Lower lobe of right lung (tissue), 2 donors: ENCODE data around the gene ROBO1. TPM values are rescaled to one million over a fixed set of nuclear protein-coding genes. Genes with fewer than 3 reads are reported as not detected.

Experiments
- ATAC-seq, 2 donors: fragments of 200-7000 bp; cut with Tn5 transposase; one replicate each; pipeline ENCODE4 v1.9.1; 2020 to 2022; ENCODE audit warnings: mild to moderate bottlenecking in 2 of 2, moderate library complexity in 2 of 2
- DNase-seq: peaks from one replicate; pipeline ENCODE4 v3.0.0-alpha.2; 2020
- H3K27ac ChIP-seq: fragments of 200-600 bp; one replicate; pipeline ENCODE4 v1.8.0; 2022
- H3K27me3 ChIP-seq: fragments of 200-600 bp; one replicate; pipeline ENCODE4 v1.8.0; 2022; ENCODE audit warnings: low read depth
- H3K36me3 ChIP-seq: fragments of 200-600 bp; one replicate; pipeline ENCODE4 v1.8.0; 2022; ENCODE audit warnings: mild to moderate bottlenecking
- H3K4me1 ChIP-seq: fragments of 200-600 bp; one replicate; pipeline ENCODE4 v1.8.0; 2022
- H3K4me3 ChIP-seq: fragments of 200-600 bp; one replicate; pipeline ENCODE4 v1.8.0; 2022; ENCODE audit warnings: mild to moderate bottlenecking
- H3K9me3 ChIP-seq: fragments of 200-600 bp; one replicate; pipeline ENCODE4 v1.8.0; 2022
- intact Hi-C: fragments of 100-400 bp; cut with DNase I; formaldehyde crosslinking; loops from one replicate; pipeline ENCODE4 v1.11.0; 2022
- total RNA-seq: library from RNA; stranded (reverse); fragmentation: NEBNext Ultra II Directional; extraction: Animal tissue kit (Norgen Biotek cat#: 25700); gene quantifications from one replicate; pipeline ENCODE4 v1.2.1, GENCODE V29; 2021
- TF ChIP-seq, protein P1 (sequence below): fragments of 200-600 bp; IDR thresholded peaks from one replicate; pipeline ENCODE4 v1.8.0; 2022; ENCODE audit warnings: antibody characterized with exemption, mild to moderate bottlenecking
- donor health status: DM: no; HTN: yes; CAD: no; lungs with severe emphysema.

ROBO1 gene
- total RNA-seq, 1 donor from 2014 or later, result 14.8 TPM

DNA sequence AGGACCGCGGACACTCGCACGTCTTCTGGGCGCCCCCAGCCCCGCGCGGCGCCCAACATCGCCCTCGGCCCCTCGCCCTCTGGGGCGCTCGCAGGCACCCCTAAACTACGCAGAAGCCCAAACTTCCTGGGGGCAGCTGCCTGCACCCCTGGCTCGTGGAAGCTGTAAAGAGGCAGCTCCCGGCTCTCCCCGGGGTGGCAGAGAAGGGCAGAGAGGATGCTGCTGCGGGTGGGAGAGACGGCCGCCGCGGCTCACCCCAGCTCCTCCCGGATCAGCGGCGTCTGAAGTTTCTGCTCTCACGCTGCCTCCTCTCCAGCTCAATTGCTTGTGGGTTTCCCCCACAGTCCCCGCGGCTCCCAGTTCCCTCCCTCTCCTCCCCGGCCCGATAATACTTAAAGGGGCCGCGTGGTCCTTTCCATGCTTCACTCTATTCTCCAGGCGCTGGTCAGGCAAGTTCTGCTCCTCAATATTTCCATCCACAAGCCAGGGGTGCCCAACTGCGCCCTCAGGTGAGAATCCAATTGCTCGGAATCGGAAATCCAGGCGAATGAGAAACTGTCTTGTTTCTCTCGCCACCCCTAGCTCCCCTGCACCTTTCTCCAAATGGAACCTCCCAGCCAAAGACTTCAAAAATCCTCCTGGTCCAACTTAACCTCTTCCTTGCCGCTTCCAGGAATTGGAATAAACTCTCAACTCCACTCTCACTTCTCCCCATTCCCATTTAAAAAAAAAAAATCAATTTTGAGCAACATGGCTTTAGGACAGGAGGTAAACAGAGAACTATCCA lies 748.5 kb downstream of the ROBO1 start:
- TF ChIP-seq, protein P1, sequence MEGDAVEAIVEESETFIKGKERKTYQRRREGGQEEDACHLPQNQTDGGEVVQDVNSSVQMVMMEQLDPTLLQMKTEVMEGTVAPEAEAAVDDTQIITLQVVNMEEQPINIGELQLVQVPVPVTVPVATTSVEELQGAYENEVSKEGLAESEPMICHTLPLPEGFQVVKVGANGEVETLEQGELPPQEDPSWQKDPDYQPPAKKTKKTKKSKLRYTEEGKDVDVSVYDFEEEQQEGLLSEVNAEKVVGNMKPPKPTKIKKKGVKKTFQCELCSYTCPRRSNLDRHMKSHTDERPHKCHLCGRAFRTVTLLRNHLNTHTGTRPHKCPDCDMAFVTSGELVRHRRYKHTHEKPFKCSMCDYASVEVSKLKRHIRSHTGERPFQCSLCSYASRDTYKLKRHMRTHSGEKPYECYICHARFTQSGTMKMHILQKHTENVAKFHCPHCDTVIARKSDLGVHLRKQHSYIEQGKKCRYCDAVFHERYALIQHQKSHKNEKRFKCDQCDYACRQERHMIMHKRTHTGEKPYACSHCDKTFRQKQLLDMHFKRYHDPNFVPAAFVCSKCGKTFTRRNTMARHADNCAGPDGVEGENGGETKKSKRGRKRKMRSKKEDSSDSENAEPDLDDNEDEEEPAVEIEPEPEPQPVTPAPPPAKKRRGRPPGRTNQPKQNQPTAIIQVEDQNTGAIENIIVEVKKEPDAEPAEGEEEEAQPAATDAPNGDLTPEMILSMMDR, result no peak
- ATAC-seq (peak; percentile 93 to 95), DNase-seq (peak; percentile 68)
- H3K4me3 ChIP-seq, result peak overlapping the region; percentile 78
- H3K27ac ChIP-seq, result peak overlapping the region; percentile 71
- H3K9me3 ChIP-seq, result no peaks in the 10 kb centered on the region
- H3K4me1 ChIP-seq, result peaks cover 3% of the 10 kb centered on the region
- peaks cover 5% of the 10 kb centered on the region for H3K27me3 ChIP-seq
- intact Hi-C loops, result no loop called here
- no peaks in the 10 kb centered on the region for H3K36me3 ChIP-seq

DNA sequence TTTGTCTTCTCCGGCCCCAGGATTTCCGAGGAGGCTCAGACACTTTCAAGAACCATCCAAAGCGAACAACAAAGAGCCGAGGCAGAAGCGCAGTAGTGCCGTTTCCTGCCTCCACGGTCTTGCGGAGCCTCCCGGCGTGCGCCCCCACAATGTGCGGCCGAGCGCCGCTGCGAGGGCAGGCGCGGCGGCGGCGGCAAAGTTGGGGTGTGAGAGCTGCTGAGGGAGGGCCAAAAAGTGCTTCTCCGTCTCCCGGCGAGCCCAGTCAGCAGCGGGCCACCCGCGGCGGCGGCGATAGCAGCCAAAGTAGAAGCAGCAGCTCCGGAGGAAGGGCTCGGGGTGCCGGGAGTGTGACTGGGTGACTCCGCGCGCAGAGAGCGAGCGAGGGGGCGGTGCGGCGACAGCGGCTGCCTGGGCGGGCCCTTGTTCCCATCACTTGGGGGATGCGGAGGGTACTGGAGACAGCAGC lies 749.1 kb downstream of the ROBO1 start:
- TF ChIP-seq, protein P1, result no peak
- peak; percentile 85 to 88 for ATAC-seq

DNA sequence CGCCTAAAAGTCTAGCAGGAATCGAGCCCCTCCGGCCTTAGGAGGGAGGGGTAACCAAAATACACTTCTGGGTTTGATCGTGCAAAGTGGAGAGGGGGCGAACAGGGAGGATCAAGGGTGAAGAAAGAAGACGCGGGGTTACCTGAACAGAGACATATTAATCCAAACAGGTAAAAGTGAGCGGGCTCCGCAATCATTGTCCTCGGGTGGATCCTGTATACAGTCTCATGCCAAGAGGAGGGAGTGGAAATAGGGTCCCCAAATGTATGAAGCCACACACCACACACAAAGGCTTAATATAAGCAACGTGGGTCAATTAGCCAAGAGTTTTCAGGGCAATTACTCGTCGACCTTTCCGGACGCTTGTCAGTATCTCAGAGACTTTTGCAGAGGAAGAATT lies 749.5 kb downstream of the ROBO1 start:
- DNase-seq (no peak), ATAC-seq (peak; percentile 5 to 6)
- Histone ChIP-seq H3K27me3 (peaks cover 5% of the 10 kb centered on the region), H3K27ac (peak overlapping the region; percentile 71), H3K36me3 (no peaks in the 10 kb centered on the region), H3K4me1 (peaks cover 6% of the 10 kb centered on the region), H3K9me3 (no peaks in the 10 kb centered on the region), H3K4me3 (peak overlapping the region; percentile 78)
- TF ChIP-seq, protein P1, result no peak
- intact Hi-C loops, result no loop called here

More for the DNA sequence above, 749.1 kb downstream of the ROBO1 start:
- Histone ChIP-seq H3K36me3 (no peaks in the 10 kb centered on the region), H3K27ac (peak overlapping the region; percentile 71), H3K4me3 (peak overlapping the region; percentile 78), H3K4me1 (peaks cover 6% of the 10 kb centered on the region), H3K27me3 (peaks cover 5% of the 10 kb centered on the region), H3K9me3 (no peaks in the 10 kb centered on the region)
- intact Hi-C loops, result no loop called here
- peak; percentile 55 for DNase-seq

DNA sequence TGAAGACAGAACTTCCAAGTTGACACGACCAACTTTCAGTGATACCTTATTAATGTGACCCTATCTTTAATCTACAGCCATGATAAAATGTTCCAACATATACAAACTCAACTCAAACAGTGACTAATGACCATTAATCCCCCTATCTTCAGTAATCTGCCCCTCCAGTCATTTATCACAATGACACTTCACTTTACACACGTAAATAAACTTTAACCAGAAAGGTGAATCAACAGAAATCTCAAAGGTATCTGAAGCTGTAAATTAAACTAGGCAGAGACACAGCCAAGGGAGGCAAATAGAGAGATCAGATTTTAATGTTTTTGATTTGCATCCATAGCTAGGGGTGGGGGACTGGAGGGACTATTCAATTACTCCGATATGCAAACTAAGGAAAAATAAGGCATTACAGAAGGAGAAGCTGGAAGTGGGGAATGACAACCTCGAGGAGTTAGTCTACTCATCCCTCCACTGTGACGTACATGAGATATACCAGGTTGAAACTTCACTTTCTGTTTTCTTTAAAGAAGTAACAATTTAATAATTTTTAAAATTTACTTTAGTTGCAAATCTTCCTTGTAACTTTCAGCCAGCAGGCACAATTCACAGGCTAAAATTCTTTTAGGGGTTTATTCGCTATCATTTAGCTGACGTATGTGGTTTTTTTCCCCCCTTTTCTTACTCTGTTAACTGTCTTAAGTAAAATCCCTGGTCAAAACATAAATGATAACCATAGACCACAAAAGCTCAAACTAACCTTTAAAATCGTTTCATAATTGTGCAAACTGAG lies 751.0 kb downstream of the ROBO1 start:
- Histone ChIP-seq H3K27me3 (peaks cover 5% of the 10 kb centered on the region), H3K4me1 (peaks cover 6% of the 10 kb centered on the region), H3K9me3 (no peaks in the 10 kb centered on the region), H3K4me3 (peak overlapping the region; percentile 78), H3K27ac (no peak overlapping the region), H3K36me3 (no peaks in the 10 kb centered on the region)
- ATAC-seq, result no peak
- intact Hi-C loops, result no loop called here
- DNase-seq, result no peak
- TF ChIP-seq, protein P1, result no peak

DNA sequence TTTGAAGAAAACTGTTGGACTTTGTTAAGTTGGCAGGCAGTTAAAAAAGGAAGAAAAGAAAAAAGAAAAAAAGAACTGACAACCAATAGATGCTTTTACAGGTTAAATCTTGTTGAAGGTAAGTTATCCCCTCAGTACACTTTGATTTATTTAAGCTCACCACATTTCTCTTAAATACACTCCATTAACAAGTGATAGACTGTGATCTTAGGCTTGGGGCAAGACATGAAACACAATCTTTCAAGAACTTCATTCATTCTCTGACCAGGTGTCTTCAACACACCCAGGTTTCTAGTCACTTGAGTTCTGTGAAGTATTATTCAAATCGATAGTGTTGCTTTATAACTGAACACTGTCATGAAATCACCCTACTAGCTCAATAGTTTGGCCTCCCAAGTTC lies 751.9 kb downstream of the ROBO1 start:
- H3K4me3 ChIP-seq, result no peak overlapping the region
- H3K9me3 ChIP-seq, result no peaks in the 10 kb centered on the region
- TF ChIP-seq, protein P1, result no peak
- no peak overlapping the region for H3K27ac ChIP-seq
- intact Hi-C loops, result no loop called here
- H3K4me1 ChIP-seq, result peaks cover 6% of the 10 kb centered on the region
- ATAC-seq (no peak), DNase-seq (no peak)
- H3K36me3 ChIP-seq, result no peaks in the 10 kb centered on the region
- H3K27me3 ChIP-seq, result peaks cover 5% of the 10 kb centered on the region
